HUES6 (cell line): ENCODE measurements around the gene FAM76A.
"Not testable (repeated sequence)": the region's sequence is repeated elsewhere in the genome, so short reads cannot be mapped to it uniquely, and the experiment has no call there.

Source experiments
- H3K27ac ChIP-seq: 2 replicates; pipeline ENCODE4 v1.7.0; 2013; ENCODE audit warnings: low read depth, mild to moderate bottlenecking, low read length, inconsistent platforms
- H3K27me3 ChIP-seq: 2 replicates; pipeline ENCODE4 v1.6.1; 2013; ENCODE audit warnings: low read length; ENCODE audit not compliant: control insufficient read depth, insufficient read depth
- H3K36me3 ChIP-seq: 2 replicates; pipeline ENCODE4 v1.6.1; 2013; ENCODE audit warnings: low read length; ENCODE audit not compliant: control insufficient read depth, insufficient read depth
- H3K4me1 ChIP-seq: 2 replicates; pipeline ENCODE4 v1.6.1; 2013; ENCODE audit warnings: low read length; ENCODE audit not compliant: control insufficient read depth, insufficient read depth
- H3K4me3 ChIP-seq: 2 replicates; pipeline ENCODE4 v1.5.1; 2013; ENCODE audit warnings: low read depth, low read length
- H3K9ac ChIP-seq: one replicate; pipeline ENCODE4 v1.6.1; 2013; ENCODE audit warnings: mild to moderate bottlenecking, low read length
- H3K9me3 ChIP-seq: 2 replicates; pipeline ENCODE4 v1.6.1; 2013; ENCODE audit warnings: low read depth, low read length; ENCODE audit not compliant: control insufficient read depth, insufficient read depth

FAM76A gene

GRCh38 chr1:27779122-27779521 lies 53.4 kb downstream of the FAM76A start:
- Histone ChIP-seq H3K36me3 (no peaks in the 10 kb centered on the region), H3K4me1 (peaks cover under 1% of the 10 kb centered on the region; the same call in 1 of the 2 replicates), H3K27me3 (no peaks in the 10 kb centered on the region), H3K9me3 (no peaks in the 10 kb centered on the region), H3K4me3 (no peak overlapping the region), H3K9ac (no peak overlapping the region), H3K27ac (no peak overlapping the region)

- H3K27me3 ChIP-seq, result no peaks in the 10 kb centered on the region
- H3K27ac ChIP-seq, result no peak overlapping the region
- H3K4me3 ChIP-seq, result no peak overlapping the region
- peaks cover 6% of the 10 kb centered on the region; the same call in 1 of the 2 replicates for H3K4me1 ChIP-seq
- no peaks in the 10 kb centered on the region for H3K36me3 ChIP-seq
- H3K9me3 ChIP-seq, result no peaks in the 10 kb centered on the region
- no peak overlapping the region for H3K9ac ChIP-seq
Observed at GRCh38 chr1:27782950-27783349, 57.2 kb downstream of the FAM76A start.

- Histone ChIP-seq H3K36me3 (0 out of 2 replicates have a peak, but pooled peaks cover under 1% of the 10 kb centered on the region), H3K27me3 (no peaks in the 10 kb centered on the region), H3K4me1 (peaks cover 6% of the 10 kb centered on the region; the same call in 1 of the 2 replicates), H3K9ac (no peak overlapping the region), H3K9me3 (no peaks in the 10 kb centered on the region), H3K4me3 (no peak overlapping the region), H3K27ac (no peak overlapping the region)
Observed at GRCh38 chr1:27784700-27785099, 58.9 kb downstream of the FAM76A start.

- Histone ChIP-seq H3K27ac (no peak overlapping the region), H3K4me1 (peaks cover 6% of the 10 kb centered on the region; the same call in 1 of the 2 replicates), H3K36me3 (peaks cover 5% of the 10 kb centered on the region; the same call in 1 of the 2 replicates), H3K27me3 (no peaks in the 10 kb centered on the region), H3K4me3 (no peak overlapping the region), H3K9me3 (no peaks in the 10 kb centered on the region), H3K9ac (no peak overlapping the region)
Observed at GRCh38 chr1:27785781-27786455, 60.2 kb downstream of the FAM76A start.

GRCh38 chr1:27787895-27788294 lies 62.1 kb downstream of the FAM76A start:
- Histone ChIP-seq H3K27me3 (no peaks in the 10 kb centered on the region), H3K9ac (no peak overlapping the region), H3K9me3 (no peaks in the 10 kb centered on the region), H3K4me1 (peaks cover 6% of the 10 kb centered on the region; the same call in 1 of the 2 replicates), H3K27ac (no peak overlapping the region), H3K36me3 (peaks cover 5% of the 10 kb centered on the region; the same call in 1 of the 2 replicates), H3K4me3 (no peak overlapping the region)

- Histone ChIP-seq H3K4me1 (peaks cover 6% of the 10 kb centered on the region; the same call in 1 of the 2 replicates), H3K4me3 (no peak overlapping the region), H3K9ac (no peak overlapping the region), H3K9me3 (no peaks in the 10 kb centered on the region), H3K36me3 (peaks cover 17% of the 10 kb centered on the region), H3K27me3 (no peaks in the 10 kb centered on the region), H3K27ac (no peak overlapping the region)
Observed at GRCh38 chr1:27789540-27790041, 63.8 kb downstream of the FAM76A start.

- not testable (repeated sequence) for H3K4me3 ChIP-seq, H3K9me3 ChIP-seq, H3K27ac ChIP-seq, H3K27me3 ChIP-seq, H3K9ac ChIP-seq, H3K4me1 ChIP-seq
- peaks cover 22% of the 10 kb centered on the region for H3K36me3 ChIP-seq
Observed at GRCh38 chr1:27790270-27790669, 64.5 kb downstream of the FAM76A start.

GRCh38 chr1:27795601-27796000 lies 69.8 kb downstream of the FAM76A start:
- Histone ChIP-seq H3K9ac (no peak overlapping the region), H3K4me3 (no peak overlapping the region), H3K4me1 (no peaks in the 10 kb centered on the region), H3K27ac (no peak overlapping the region), H3K36me3 (peaks cover 23% of the 10 kb centered on the region), H3K9me3 (no peaks in the 10 kb centered on the region), H3K27me3 (no peaks in the 10 kb centered on the region)

GRCh38 chr1:27804791-27805190 lies 79.0 kb downstream of the FAM76A start:
- Histone ChIP-seq H3K4me3 (no peak overlapping the region), H3K9me3 (no peaks in the 10 kb centered on the region), H3K27ac (no peak overlapping the region)

GRCh38 chr1:27806758-27807157 lies 81.0 kb downstream of the FAM76A start:
- Histone ChIP-seq H3K4me3 (no peak overlapping the region), H3K9me3 (no peaks in the 10 kb centered on the region), H3K4me1 (peaks cover 10% of the 10 kb centered on the region), H3K27ac (no peak overlapping the region), H3K9ac (no peak overlapping the region), H3K36me3 (peaks cover 26% of the 10 kb centered on the region), H3K27me3 (no peaks in the 10 kb centered on the region)

More at GRCh38 chr1:27804791-27805190, 79.0 kb downstream of the FAM76A start:
- Histone ChIP-seq H3K36me3 (peaks cover 26% of the 10 kb centered on the region), H3K27me3 (no peaks in the 10 kb centered on the region), H3K9ac (no peak overlapping the region), H3K4me1 (peaks cover 10% of the 10 kb centered on the region)

- Histone ChIP-seq H3K36me3 (peaks cover 23% of the 10 kb centered on the region), H3K4me3 (no peak overlapping the region), H3K27me3 (no peaks in the 10 kb centered on the region), H3K9me3 (no peaks in the 10 kb centered on the region), H3K4me1 (peaks cover 10% of the 10 kb centered on the region), H3K9ac (no peak overlapping the region), H3K27ac (peak overlapping the region; percentile 61; the same call in 1 of the 2 replicates)
Observed at GRCh38 chr1:27807385-27807784, 81.6 kb downstream of the FAM76A start.
